Measurements from ENCODE around the gene PSMD8. TPM values are rescaled to one million over a fixed set of nuclear protein-coding genes. Genes with fewer than 3 reads are reported as not detected.
"Not testable (repeated sequence)": the region's sequence is repeated elsewhere in the genome, so short reads cannot be mapped to it uniquely, and the experiment has no call there.

PSMD8 gene
- total RNA-seq, 2 donors from 2014 or later: 126 to 184 TPM

DNA sequence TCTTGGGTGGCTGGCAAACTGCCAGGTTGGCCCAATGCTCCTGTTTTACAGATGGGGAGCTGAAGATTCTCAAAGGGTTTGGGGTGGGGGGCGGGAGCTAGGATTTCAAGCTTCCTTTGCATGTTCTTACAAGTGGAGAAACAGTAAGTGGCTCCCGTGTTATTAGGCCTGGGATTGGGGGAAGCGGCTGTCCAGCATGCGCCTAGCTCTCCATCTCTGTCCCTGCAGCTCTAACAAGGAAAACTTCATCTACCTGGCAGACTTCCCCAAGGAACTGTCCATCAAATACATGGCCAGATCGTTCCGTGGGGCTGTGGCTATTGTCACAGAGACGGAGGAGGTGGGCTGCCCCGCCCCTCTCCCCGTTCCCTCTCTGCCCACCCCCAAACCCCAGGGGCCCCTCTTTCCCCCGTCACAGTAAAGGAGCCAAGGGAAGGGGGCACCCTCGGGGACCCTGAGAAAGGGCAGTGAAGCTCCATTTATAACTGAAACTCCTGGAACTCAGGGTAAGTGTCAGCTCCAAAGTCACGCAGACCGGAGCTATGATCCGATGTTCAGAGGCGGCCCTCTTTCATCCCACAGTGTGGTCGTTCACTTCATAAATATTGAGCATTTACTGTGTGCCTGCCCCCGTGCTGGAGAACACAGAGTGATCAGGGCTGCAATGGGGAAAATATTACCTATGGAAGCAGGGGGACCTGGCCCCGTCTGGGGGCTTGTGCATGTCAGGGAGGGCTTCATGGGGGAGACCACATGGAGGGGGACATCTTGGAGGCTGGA lies 14.9 kb upstream of the PSMD8 start:
- no peak for TF ChIP-seq CTCF (IDR thresholded peaks at IDR 0.05)
- Histone ChIP-seq H3K36me3 (no peaks in the 10 kb centered on the region), H3K9ac (ENCODE audit: low read depth in 2 of 2, low read length in 2 of 2) (no peak overlapping the region), H3K4me3 (no peak overlapping the region), H3K9me3 (no peaks in the 10 kb centered on the region), H3K27ac (no peak overlapping the region), H3K27me3 (peaks cover 4% of the 10 kb centered on the region), H3K4me1 (peaks cover 2% of the 10 kb centered on the region)
- intact Hi-C loops (cut with DNase I): no loop called here
- no peak for DNase-seq

GRCh38 chr19:38360351-38360750 lies 14.0 kb upstream of the PSMD8 start:
- DNase-seq: no peak
- H3K4me1 ChIP-seq: peaks cover 2% of the 10 kb centered on the region
- no peaks in the 10 kb centered on the region for H3K9me3 ChIP-seq
- TF ChIP-seq CTCF (IDR thresholded peaks at IDR 0.05): no peak
- no peak overlapping the region for H3K4me3 ChIP-seq
- H3K36me3 ChIP-seq: no peaks in the 10 kb centered on the region
- intact Hi-C loops (cut with DNase I): no loop called here
- H3K27me3 ChIP-seq: peaks cover 4% of the 10 kb centered on the region
- H3K9ac ChIP-seq (ENCODE audit: low read depth in 2 of 2, low read length in 2 of 2): no peak overlapping the region
- H3K27ac ChIP-seq: no peak overlapping the region

DNA sequence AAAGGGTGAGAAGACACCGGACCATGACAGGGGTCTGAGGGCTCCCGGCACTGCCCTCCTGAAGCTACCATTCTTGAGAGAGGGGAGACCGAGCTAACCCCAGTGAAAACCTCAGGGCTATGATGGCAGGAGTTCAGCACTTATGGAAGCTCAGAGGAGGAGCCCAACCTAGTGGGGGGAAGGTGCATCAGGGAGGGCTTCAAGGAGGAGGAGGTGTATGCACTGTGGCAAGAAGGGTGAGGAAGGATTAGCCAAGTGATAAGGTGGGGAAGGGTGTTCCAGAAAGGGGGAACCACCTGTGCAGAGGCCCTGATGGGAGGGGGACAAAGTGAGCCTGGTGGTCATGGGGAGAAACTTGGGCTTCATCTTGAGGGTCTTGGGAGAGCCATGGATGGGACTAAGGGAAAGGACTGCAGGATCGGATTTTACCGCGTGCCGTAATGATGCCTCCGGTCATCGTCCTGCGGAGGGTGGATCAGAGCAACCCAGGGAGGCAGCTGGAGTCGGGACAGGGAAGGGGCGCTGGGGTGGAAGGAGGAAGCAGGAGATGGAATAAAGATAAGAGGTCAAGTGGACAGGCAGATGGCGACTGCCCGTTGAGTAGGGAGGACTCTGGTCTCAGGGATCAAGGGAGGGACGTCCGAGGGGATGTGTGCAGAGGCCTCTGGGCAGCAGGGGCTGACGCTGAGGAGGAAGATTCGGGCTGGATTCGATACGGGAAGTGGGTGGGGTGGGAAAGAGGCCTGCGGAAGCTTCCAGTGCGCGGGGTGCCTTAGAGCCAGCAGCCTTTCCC lies 13.3 kb upstream of the PSMD8 start:
- Histone ChIP-seq H3K36me3 (no peaks in the 10 kb centered on the region), H3K4me3 (peak overlapping the region; percentile 62), H3K4me1 (peaks cover 2% of the 10 kb centered on the region), H3K27ac (no peak overlapping the region), H3K27me3 (peaks cover 4% of the 10 kb centered on the region), H3K9ac (ENCODE audit: low read depth in 2 of 2, low read length in 2 of 2) (peak overlapping the region; percentile 34 to 47), H3K9me3 (no peaks in the 10 kb centered on the region)
- intact Hi-C loops (cut with DNase I): no loop called here
- DNase-seq: no peak
- TF ChIP-seq CTCF (IDR thresholded peaks at IDR 0.05): no peak

DNA sequence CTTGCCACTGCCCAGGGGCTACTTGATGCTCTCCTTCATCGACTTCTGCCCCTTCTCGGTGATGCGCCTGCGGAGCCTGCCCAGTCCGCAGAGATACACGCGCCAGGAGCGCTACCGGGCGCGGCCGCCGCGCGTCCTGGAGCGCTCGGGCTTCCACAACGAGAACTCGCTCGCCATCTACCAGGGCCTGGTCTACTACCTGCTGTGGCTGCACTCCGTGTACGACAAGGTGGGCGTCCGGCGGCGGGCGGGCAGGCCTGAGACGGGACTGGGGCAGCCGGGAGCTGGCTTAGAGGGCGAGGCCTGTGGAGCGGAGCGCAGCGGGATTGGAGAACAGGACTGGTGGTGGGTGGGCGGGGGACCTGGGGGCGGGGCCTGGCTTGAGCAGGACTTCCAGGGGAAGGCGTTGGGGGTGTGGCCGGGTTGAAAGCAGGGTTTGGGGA lies 12.7 kb upstream of the PSMD8 start:
- intact Hi-C loops (cut with DNase I): no loop called here
- H3K4me1 ChIP-seq: peaks cover 2% of the 10 kb centered on the region
- peaks cover 4% of the 10 kb centered on the region for H3K27me3 ChIP-seq
- H3K36me3 ChIP-seq: no peaks in the 10 kb centered on the region
- H3K9me3 ChIP-seq: no peaks in the 10 kb centered on the region
- peak overlapping the region; percentile 62 for H3K4me3 ChIP-seq
- peak; percentile 84 for DNase-seq
- TF ChIP-seq CTCF (IDR thresholded peaks at IDR 0.05): no peak
- H3K9ac ChIP-seq (ENCODE audit: low read depth in 2 of 2, low read length in 2 of 2): peak overlapping the region; percentile 34 to 47
- H3K27ac ChIP-seq: peak overlapping the region; percentile 60

DNA sequence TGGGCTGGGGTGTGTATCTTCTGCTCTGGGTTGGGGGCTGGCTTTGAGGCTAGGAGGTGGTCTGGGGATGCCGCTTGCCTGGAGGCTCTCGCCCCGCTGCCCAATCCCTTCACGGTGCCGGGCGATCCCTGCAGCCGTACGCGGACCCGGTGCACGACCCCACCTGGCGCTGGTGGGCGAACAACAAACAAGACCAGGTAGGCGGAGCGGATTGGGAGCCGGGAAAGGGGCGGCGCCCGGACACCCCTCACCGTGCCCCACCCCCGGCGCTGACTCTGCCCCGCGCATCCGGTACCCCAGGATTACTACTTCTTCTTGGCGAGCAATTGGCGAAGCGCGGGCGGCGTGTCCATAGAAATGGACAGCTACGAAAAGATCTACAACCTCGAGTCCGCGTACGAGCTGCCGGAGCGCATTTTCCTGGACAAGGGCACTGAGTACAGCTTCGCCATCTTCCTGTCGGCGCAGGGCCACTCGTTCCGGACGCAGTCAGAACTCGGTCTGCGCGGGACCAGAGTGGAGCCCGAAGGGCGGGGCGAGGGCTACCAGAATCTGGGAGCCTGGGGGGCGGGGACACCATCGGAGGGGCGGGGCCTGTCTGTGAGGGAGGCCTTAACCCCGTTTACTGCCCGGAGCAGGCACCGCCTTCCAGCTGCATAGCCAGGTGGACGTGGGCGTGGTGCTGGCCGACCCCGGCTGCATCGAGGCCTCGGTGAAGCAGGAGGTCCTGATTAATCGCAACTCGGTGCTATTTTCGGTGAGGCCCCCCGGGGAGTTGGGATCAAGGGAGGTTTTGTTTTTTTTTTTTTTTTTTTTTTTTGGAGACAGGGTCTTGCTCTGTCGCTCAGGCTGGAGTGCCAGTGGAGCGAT lies 12.1 kb upstream of the PSMD8 start:
- no peak for TF ChIP-seq CTCF (IDR thresholded peaks at IDR 0.05)
- Histone ChIP-seq H3K36me3 (no peaks in the 10 kb centered on the region), H3K9me3 (no peaks in the 10 kb centered on the region), H3K4me1 (peaks cover 2% of the 10 kb centered on the region), H3K9ac (ENCODE audit: low read depth in 2 of 2, low read length in 2 of 2) (peak overlapping the region in 1 of 2 donors; percentile 34), H3K27me3 (peaks cover 4% of the 10 kb centered on the region), H3K4me3 (peak overlapping the region; percentile 62), H3K27ac (peak overlapping the region; percentile 60)
- DNase-seq: peak; percentile 95
- intact Hi-C loops (cut with DNase I): no loop called here

GRCh38 chr19:38362946-38363688 lies 11.3 kb upstream of the PSMD8 start:
- H3K27ac ChIP-seq; intact Hi-C loops (cut with DNase I); H3K9me3 ChIP-seq; H3K36me3 ChIP-seq; H3K27me3 ChIP-seq; DNase-seq; H3K9ac ChIP-seq (ENCODE audit: low read depth in 2 of 2, low read length in 2 of 2); H3K4me1 ChIP-seq: not testable (repeated sequence)
- H3K4me3 ChIP-seq: peak overlapping the region; percentile 62

Measured in colonic mucosa (tissue), 4 donors.